ENCODE data around the gene EPHB3.

Gene EPHB3

GRCh38 chr3:184561913-184562877 is 610 bp downstream of the EPHB3 start:
- H3K27ac ChIP-seq = peak overlapping the region; percentile 98
- TF ChIP-seq CTCF (IDR thresholded peaks at IDR 0.05) (no peak), ZFX (IDR thresholded peaks at IDR 0.05; ENCODE audit: borderline replicate concordance) (no peak)

GRCh38 chr3:184562878-184563560 is 1.4 kb downstream of the EPHB3 start:
- peak overlapping the region; percentile 98 for H3K27ac ChIP-seq
- TF ChIP-seq ZFX (IDR thresholded peaks at IDR 0.05; ENCODE audit: borderline replicate concordance) = no peak
- no peak for TF ChIP-seq CTCF (IDR thresholded peaks at IDR 0.05)

- TF ChIP-seq CTCF (IDR thresholded peaks at IDR 0.05) (no peak), ZFX (IDR thresholded peaks at IDR 0.05; ENCODE audit: borderline replicate concordance) (no peak)
- peak overlapping the region; percentile 98 for H3K27ac ChIP-seq
Measured at GRCh38 chr3:184563561-184563925, 2.0 kb downstream of the EPHB3 start.

GRCh38 chr3:184563941-184564684 is 2.5 kb downstream of the EPHB3 start:
- H3K27ac ChIP-seq = peak overlapping the region; percentile 98
- TF ChIP-seq ZFX (IDR thresholded peaks at IDR 0.05; ENCODE audit: borderline replicate concordance) (no peak), CTCF (IDR thresholded peaks at IDR 0.05) (no peak)

GRCh38 chr3:184564685-184565385 is 3.2 kb downstream of the EPHB3 start:
- TF ChIP-seq ZFX (IDR thresholded peaks at IDR 0.05; ENCODE audit: borderline replicate concordance) (no peak), CTCF (IDR thresholded peaks at IDR 0.05) (no peak)
- peak overlapping the region; percentile 98 for H3K27ac ChIP-seq

GRCh38 chr3:184565421-184566211 is 4.0 kb downstream of the EPHB3 start:
- no peak for TF ChIP-seq ZFX (IDR thresholded peaks at IDR 0.05; ENCODE audit: borderline replicate concordance)
- TF ChIP-seq CTCF (IDR thresholded peaks at IDR 0.05) = no peak
- peak overlapping the region; percentile 98 for H3K27ac ChIP-seq

Data from 22Rv1 (cell line).